Thyroid gland (tissue), 4 donors: ENCODE measurements around the gene LRRC27. TPM values are rescaled to one million over a fixed set of nuclear protein-coding genes. Genes with fewer than 3 reads are reported as not detected.
"Not testable (repeated sequence)": the region's sequence is repeated elsewhere in the genome, so short reads cannot be mapped to it uniquely, and the experiment has no call there.

ENCODE experiments used
- DNase-seq, 2 donors: peaks; one replicate each; pipeline ENCODE4 v3.0.0-alpha.2; 2019
- H3K27ac ChIP-seq, 3 donors: fragments of 200-600 bp; sonication (generic); 1 replicate in 2 of 3; 2 replicates in 1 of 3; pipeline ENCODE4 v1.5.1; 2016 to 2019; ENCODE audit warnings: mild to moderate bottlenecking in 1 of 3, moderate library complexity in 1 of 3
- H3K27me3 ChIP-seq: fragments of 200-600 bp; sonication (generic); one replicate; pipeline ENCODE4 v1.5.1; 2019
- H3K36me3 ChIP-seq, 2 donors: fragments of 200-600 bp; sonication (generic); one replicate each; pipeline ENCODE4 v1.5.1; 2016 to 2019
- H3K4me1 ChIP-seq, 2 donors: fragments of 200-600 bp; sonication (generic); one replicate each; pipeline ENCODE4 v1.5.1; 2017 to 2019
- H3K4me3 ChIP-seq, 3 donors: fragments of 200-600 bp; sonication (generic); replicated peaks in 1 of 3; 1 replicate in 2 of 3; 2 replicates in 1 of 3; pipeline ENCODE4 v1.5.1; 2016; ENCODE audit warnings: mild to moderate bottlenecking in 1 of 3
- H3K9me3 ChIP-seq: fragments of 200-600 bp; sonication (generic); one replicate; pipeline ENCODE4 v1.5.1; 2017
- POLR2A ChIP-seq, 2 donors: fragments of 450-650 bp; IDR thresholded peaks; one replicate each; pipeline ENCODE4 v1.6.1; 2017; ENCODE audit warnings: antibody characterized with exemption in 2 of 2, mild to moderate bottlenecking in 2 of 2, moderate library complexity in 1 of 2
- WGBS, 2 donors: methylation state at CpG; one replicate each; pipeline ENCODE4 v1.1.5; 2017; 5-methylcytosine and 5-hydroxymethylcytosine counted together
- intact Hi-C: fragments of 100-400 bp; cut with DNase I; formaldehyde crosslinking; loops from one replicate; pipeline ENCODE4 v1.15.1; 2023
- total RNA-seq, 4 donors: library from RNA; depleted of rRNA; stranded (reverse); fragments of >200 nt; gene quantifications; one replicate each; pipeline ENCODE4 v1.2.3, GENCODE V29; 2016
- TF ChIP-seq, protein P1 (sequence below), 6 experiments: fragments of 200-600 bp in 3 of 6; fragments of 450-650 bp in 3 of 6; sonication (generic) in 3 of 6; IDR thresholded peaks; one replicate each; pipeline ENCODE4 v1.5.1; 2016 to 2019; ENCODE audit warnings: antibody characterized with exemption in 6 of 6, mild to moderate bottlenecking in 2 of 6, inconsistent platforms in 1 of 6, moderate library complexity in 1 of 6

Gene LRRC27
- total RNA-seq, 4 donors from 2014 or later, result 14.0 to 24.4 (median 19.4) TPM

GRCh38 chr10:132385389-132385667 is 53.3 kb downstream of the LRRC27 start:
- peaks cover 3 to 8% of the 10 kb centered on the region in 2 donors for H3K4me1 ChIP-seq
- H3K27ac ChIP-seq, result no peak overlapping the region
- TF ChIP-seq, protein P1, sequence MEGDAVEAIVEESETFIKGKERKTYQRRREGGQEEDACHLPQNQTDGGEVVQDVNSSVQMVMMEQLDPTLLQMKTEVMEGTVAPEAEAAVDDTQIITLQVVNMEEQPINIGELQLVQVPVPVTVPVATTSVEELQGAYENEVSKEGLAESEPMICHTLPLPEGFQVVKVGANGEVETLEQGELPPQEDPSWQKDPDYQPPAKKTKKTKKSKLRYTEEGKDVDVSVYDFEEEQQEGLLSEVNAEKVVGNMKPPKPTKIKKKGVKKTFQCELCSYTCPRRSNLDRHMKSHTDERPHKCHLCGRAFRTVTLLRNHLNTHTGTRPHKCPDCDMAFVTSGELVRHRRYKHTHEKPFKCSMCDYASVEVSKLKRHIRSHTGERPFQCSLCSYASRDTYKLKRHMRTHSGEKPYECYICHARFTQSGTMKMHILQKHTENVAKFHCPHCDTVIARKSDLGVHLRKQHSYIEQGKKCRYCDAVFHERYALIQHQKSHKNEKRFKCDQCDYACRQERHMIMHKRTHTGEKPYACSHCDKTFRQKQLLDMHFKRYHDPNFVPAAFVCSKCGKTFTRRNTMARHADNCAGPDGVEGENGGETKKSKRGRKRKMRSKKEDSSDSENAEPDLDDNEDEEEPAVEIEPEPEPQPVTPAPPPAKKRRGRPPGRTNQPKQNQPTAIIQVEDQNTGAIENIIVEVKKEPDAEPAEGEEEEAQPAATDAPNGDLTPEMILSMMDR (IDR thresholded peaks at IDR 0.05), result no peak
- TF ChIP-seq POLR2A (IDR thresholded peaks at IDR 0.05), result no peak
- intact Hi-C loops, result loop anchor here (5.0 kb wide), 1 partner anchor 257 kb away; no protein-coding TSS in a partner anchor
- H3K9me3 ChIP-seq, result no peaks in the 10 kb centered on the region
- 69 to 71% methylated on average over 5 of the region's 5 CpGs for WGBS, 2 donors
- H3K27me3 ChIP-seq, result no peaks in the 10 kb centered on the region
- no peak for DNase-seq
- H3K36me3 ChIP-seq, result no peaks in the 10 kb centered on the region
- no peak overlapping the region for H3K4me3 ChIP-seq

GRCh38 chr10:132385721-132386418 is 53.9 kb downstream of the LRRC27 start:
- no peak for DNase-seq
- H3K27ac ChIP-seq, result no peak overlapping the region
- H3K4me3 ChIP-seq, result no peak overlapping the region
- WGBS, 2 donors, result 86 to 91% methylated on average over 17 to 18 of the region's 18 CpGs
- no peaks in the 10 kb centered on the region for H3K27me3 ChIP-seq
- H3K9me3 ChIP-seq, result no peaks in the 10 kb centered on the region
- TF ChIP-seq, protein P1 (IDR thresholded peaks at IDR 0.05), result no peak
- no peak for TF ChIP-seq POLR2A (IDR thresholded peaks at IDR 0.05)
- no peaks in the 10 kb centered on the region for H3K36me3 ChIP-seq
- intact Hi-C loops, result loop anchor here (5.0 kb wide), 1 partner anchor 256 kb away; no protein-coding TSS in a partner anchor
- H3K4me1 ChIP-seq, result peaks cover 3 to 8% of the 10 kb centered on the region in 2 donors

- H3K9me3 ChIP-seq, result no peaks in the 10 kb centered on the region
- H3K27ac ChIP-seq, result no peak overlapping the region
- peaks cover 3 to 8% of the 10 kb centered on the region in 2 donors for H3K4me1 ChIP-seq
- no peak for DNase-seq
- TF ChIP-seq, protein P1 (IDR thresholded peaks at IDR 0.05), result no peak
- TF ChIP-seq POLR2A (IDR thresholded peaks at IDR 0.05), result no peak
- no peaks in the 10 kb centered on the region for H3K27me3 ChIP-seq
- no peak overlapping the region for H3K4me3 ChIP-seq
- intact Hi-C loops, result loop anchor here (5.0 kb wide), 1 partner anchor 256 kb away; no protein-coding TSS in a partner anchor
- no peaks in the 10 kb centered on the region for H3K36me3 ChIP-seq
- WGBS, 2 donors, result 71 to 82% methylated on average over 8 to 9 of the region's 9 CpGs
Observed at GRCh38 chr10:132386419-132386831, 54.4 kb downstream of the LRRC27 start.

GRCh38 chr10:132386896-132387295 is 54.9 kb downstream of the LRRC27 start:
- intact Hi-C loops, result loop anchor here (5.0 kb wide), 1 partner anchor 255 kb away; no protein-coding TSS in a partner anchor
- H3K27ac ChIP-seq, H3K4me1 ChIP-seq, H3K4me3 ChIP-seq, H3K36me3 ChIP-seq, H3K27me3 ChIP-seq, DNase-seq, H3K9me3 ChIP-seq: not testable (repeated sequence)
- WGBS, 2 donors, result 88% methylated on average over 1 of the region's 1 CpG; no CpG with 5 or more reads in 1 of the 2 donors

DNA sequence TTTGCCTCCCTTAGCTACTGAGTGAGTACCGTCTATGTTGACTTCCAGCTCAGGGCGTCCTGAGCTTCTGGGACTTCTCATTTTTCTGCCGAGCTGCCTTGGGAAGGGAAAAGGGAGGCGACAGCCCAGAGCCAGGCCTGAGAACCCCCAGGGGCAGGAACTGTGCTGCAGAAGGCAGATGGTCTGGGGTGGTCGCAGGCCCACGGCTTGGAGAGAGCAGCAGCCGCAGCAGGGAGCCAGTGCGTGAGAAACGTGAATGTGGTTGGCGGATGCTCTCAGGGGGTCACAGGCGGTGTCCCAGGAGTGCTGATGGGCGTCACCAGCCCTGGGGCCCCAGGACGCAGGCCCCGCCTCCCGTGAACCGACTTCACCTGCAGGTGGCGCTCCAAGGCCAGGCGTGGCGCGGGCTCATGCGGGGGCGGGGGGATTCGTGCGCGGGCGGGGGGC is 55.8 kb downstream of the LRRC27 start:
- TF ChIP-seq, protein P1 (IDR thresholded peaks at IDR 0.05), result peak; percentile 22 to 73 (median 61)
- TF ChIP-seq POLR2A (IDR thresholded peaks at IDR 0.05), result no peak
- H3K27ac ChIP-seq, result no peak overlapping the region
- intact Hi-C loops, result loop anchor here (5.0 kb wide), 1 partner anchor 255 kb away; no protein-coding TSS in a partner anchor
- H3K4me3 ChIP-seq, result no peak overlapping the region
- DNase-seq, result peak; percentile 67 to 74
- H3K27me3 ChIP-seq, result no peaks in the 10 kb centered on the region
- 4 to 12% methylated on average over 8 to 9 of the region's 26 CpGs for WGBS, 2 donors
- no peaks in the 10 kb centered on the region for H3K36me3 ChIP-seq
- H3K9me3 ChIP-seq, result no peaks in the 10 kb centered on the region
- H3K4me1 ChIP-seq, result peaks cover 3 to 8% of the 10 kb centered on the region in 2 donors
